ENCODE results near the gene LSM12.

LSM12 gene

DNA sequence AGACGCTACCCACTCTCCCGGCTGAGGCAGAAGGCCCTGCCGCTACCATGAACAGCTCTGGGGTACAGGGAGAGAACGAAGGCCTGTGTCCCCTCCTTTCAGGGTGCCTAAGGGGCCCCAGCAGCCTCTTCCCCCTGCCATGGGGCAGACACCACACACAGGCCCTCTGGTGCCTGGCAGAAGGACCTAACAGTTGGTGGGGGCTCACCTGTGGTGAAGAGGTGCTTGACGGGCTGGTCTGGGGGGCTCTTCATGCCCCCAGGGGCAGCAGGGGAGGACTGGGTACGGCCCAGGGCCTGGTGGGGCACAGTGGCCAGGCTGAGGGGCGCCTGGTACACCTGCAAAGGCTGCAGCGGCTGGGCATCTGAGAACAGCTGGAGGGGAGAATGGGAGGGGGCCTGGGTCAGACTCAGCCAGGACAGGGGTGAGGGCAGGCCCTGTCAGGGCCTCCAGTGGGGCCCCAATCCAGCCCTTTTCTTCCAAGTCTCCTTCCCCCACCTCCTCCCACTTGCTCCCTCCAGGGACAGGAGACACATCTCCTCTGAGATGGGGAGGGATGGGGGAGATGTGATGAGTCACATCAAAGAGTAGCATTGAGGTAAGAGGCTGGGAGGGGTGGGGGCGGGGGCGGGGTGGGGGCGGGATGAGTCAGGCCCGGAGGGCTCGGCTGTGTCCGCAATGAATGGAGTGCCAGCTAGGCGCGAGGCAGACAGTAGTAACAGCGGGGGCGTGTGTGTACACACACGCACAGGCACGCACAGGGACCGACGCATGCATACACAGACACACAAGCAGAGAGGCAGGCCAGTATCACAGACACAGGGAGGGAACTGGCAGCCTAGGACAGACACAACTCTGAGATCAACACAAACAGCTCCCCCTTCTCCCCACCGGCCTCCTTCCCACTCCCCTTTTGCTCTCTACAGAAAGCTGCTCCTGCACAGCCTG, 20.2 kb upstream of the LSM12 start:
- no peaks in the 10 kb centered on the region for H3K36me3 ChIP-seq (replicated peaks; ENCODE audit: insufficient read depth, low read length)
- H4K20me1 ChIP-seq (ENCODE audit: insufficient read depth, low read length): no peaks in the 10 kb centered on the region
- no peaks in the 10 kb centered on the region for H3F3A ChIP-seq (ENCODE audit: insufficient read depth, low read length)
- H3K4me1 ChIP-seq (ENCODE audit: low read length): no peaks in the 10 kb centered on the region
- H3K9ac ChIP-seq (ENCODE audit: low read length): no peak overlapping the region
- no peak overlapping the region for H2AFZ ChIP-seq (ENCODE audit: low read length)
- DNase-seq: no peak
- no peaks in the 10 kb centered on the region for H3K9me2 ChIP-seq (replicated peaks; ENCODE audit: insufficient read depth, low read length)
- no peaks in the 10 kb centered on the region for H3K27me3 ChIP-seq (replicated peaks; ENCODE audit: insufficient read depth, low read length)
- H3K4me3 ChIP-seq (ENCODE audit: low read length): no peak overlapping the region
- H3K79me2 ChIP-seq (ENCODE audit: low read length): no peaks in the 10 kb centered on the region
- H3K4me2 ChIP-seq (ENCODE audit: low read depth, low read length): no peak overlapping the region
- TF ChIP-seq, protein P1, sequence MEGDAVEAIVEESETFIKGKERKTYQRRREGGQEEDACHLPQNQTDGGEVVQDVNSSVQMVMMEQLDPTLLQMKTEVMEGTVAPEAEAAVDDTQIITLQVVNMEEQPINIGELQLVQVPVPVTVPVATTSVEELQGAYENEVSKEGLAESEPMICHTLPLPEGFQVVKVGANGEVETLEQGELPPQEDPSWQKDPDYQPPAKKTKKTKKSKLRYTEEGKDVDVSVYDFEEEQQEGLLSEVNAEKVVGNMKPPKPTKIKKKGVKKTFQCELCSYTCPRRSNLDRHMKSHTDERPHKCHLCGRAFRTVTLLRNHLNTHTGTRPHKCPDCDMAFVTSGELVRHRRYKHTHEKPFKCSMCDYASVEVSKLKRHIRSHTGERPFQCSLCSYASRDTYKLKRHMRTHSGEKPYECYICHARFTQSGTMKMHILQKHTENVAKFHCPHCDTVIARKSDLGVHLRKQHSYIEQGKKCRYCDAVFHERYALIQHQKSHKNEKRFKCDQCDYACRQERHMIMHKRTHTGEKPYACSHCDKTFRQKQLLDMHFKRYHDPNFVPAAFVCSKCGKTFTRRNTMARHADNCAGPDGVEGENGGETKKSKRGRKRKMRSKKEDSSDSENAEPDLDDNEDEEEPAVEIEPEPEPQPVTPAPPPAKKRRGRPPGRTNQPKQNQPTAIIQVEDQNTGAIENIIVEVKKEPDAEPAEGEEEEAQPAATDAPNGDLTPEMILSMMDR (IDR thresholded peaks at IDR 0.05; ENCODE audit: low read length): no peak
- TF ChIP-seq EZH2phosphoT487 (IDR thresholded peaks at IDR 0.05; ENCODE audit: low read length): no peak
- TF ChIP-seq EZH2 (optimal IDR thresholded peaks at IDR 0.05; ENCODE audit: low read depth, low read length): no peak
- no peaks in the 10 kb centered on the region for H3K9me3 ChIP-seq (replicated peaks; ENCODE audit: insufficient read depth, low read length)
- no peak overlapping the region for H3K27ac ChIP-seq (ENCODE audit: low read length)

DNA sequence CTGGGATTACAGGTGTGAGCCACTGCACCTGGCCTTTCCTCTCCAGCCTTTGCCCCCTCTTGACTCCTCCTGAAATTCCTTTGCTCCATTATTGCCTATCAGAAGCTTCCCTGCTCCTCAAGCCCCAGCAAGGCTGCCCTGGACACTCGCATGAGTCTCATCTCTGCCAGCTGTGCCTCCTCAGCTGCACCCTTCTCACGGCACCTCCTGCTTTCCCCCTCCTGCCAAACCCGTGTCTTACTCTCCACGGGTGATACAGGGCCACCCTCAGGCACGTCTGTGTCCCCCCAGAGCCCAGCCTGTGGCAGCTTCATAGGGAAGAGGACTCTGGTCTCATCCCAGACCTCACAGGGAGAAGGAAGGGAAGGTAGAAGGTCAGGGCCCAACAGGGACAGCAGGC, 19.4 kb upstream of the LSM12 start:
- no peaks in the 10 kb centered on the region for H4K20me1 ChIP-seq (ENCODE audit: insufficient read depth, low read length)
- no peaks in the 10 kb centered on the region for H3K4me1 ChIP-seq (ENCODE audit: low read length)
- no peaks in the 10 kb centered on the region for H3K36me3 ChIP-seq (replicated peaks; ENCODE audit: insufficient read depth, low read length)
- no peaks in the 10 kb centered on the region for H3K9me3 ChIP-seq (replicated peaks; ENCODE audit: insufficient read depth, low read length)
- H3K27me3 ChIP-seq (replicated peaks; ENCODE audit: insufficient read depth, low read length): no peaks in the 10 kb centered on the region
- no peak overlapping the region for H3K4me2 ChIP-seq (ENCODE audit: low read depth, low read length)
- no peak overlapping the region for H3K27ac ChIP-seq (ENCODE audit: low read length)
- no peaks in the 10 kb centered on the region for H3K9me2 ChIP-seq (replicated peaks; ENCODE audit: insufficient read depth, low read length)
- no peaks in the 10 kb centered on the region for H3F3A ChIP-seq (ENCODE audit: insufficient read depth, low read length)
- no peaks in the 10 kb centered on the region for H3K79me2 ChIP-seq (ENCODE audit: low read length)
- no peak for TF ChIP-seq EZH2phosphoT487 (IDR thresholded peaks at IDR 0.05; ENCODE audit: low read length)
- no peak for TF ChIP-seq EZH2 (optimal IDR thresholded peaks at IDR 0.05; ENCODE audit: low read depth, low read length)
- TF ChIP-seq, protein P1 (IDR thresholded peaks at IDR 0.05; ENCODE audit: low read length): no peak
- no peak overlapping the region for H2AFZ ChIP-seq (ENCODE audit: low read length)
- no peak overlapping the region for H3K9ac ChIP-seq (ENCODE audit: low read length)
- DNase-seq: no peak
- no peak overlapping the region for H3K4me3 ChIP-seq (ENCODE audit: low read length)

DNA sequence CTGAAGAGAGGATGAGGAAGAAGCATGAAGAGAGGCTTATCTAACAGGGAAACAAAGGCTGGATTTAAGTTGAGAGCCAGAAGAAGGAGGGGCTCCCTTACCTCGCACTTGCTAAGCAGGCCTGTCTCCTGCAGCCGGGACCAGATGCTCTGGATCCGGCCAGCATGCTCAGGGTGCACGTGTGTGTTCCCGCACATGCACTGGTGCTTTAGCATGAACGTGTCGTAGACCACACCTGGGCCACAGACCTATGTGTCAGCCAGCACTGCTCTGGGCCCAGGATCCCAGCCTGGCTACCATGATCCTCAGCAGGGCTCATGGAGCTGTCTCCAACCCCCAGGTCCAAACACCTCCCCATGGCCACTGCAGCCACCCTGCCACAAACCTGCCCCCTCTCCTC, 18.4 kb upstream of the LSM12 start:
- Histone ChIP-seq H2AFZ (ENCODE audit: low read length) (no peak overlapping the region), H3K9me3 (replicated peaks; ENCODE audit: insufficient read depth, low read length) (no peaks in the 10 kb centered on the region), H3K4me2 (ENCODE audit: low read depth, low read length) (no peak overlapping the region), H3K27ac (ENCODE audit: low read length) (no peak overlapping the region), H3K4me3 (ENCODE audit: low read length) (no peak overlapping the region), H3K9ac (ENCODE audit: low read length) (no peak overlapping the region), H3K79me2 (ENCODE audit: low read length) (no peaks in the 10 kb centered on the region), H3F3A (ENCODE audit: insufficient read depth, low read length) (no peaks in the 10 kb centered on the region), H3K36me3 (replicated peaks; ENCODE audit: insufficient read depth, low read length) (no peaks in the 10 kb centered on the region), H4K20me1 (ENCODE audit: insufficient read depth, low read length) (no peaks in the 10 kb centered on the region), H3K9me2 (replicated peaks; ENCODE audit: insufficient read depth, low read length) (no peaks in the 10 kb centered on the region), H3K27me3 (replicated peaks; ENCODE audit: insufficient read depth, low read length) (no peaks in the 10 kb centered on the region), H3K4me1 (ENCODE audit: low read length) (no peaks in the 10 kb centered on the region)
- TF ChIP-seq, protein P1 (IDR thresholded peaks at IDR 0.05; ENCODE audit: low read length): no peak
- TF ChIP-seq EZH2phosphoT487 (IDR thresholded peaks at IDR 0.05; ENCODE audit: low read length) (no peak), EZH2 (optimal IDR thresholded peaks at IDR 0.05; ENCODE audit: low read depth, low read length) (no peak)
- no peak for DNase-seq
